AG04449 (cell line): Measurements from ENCODE around the gene NOXA1.
"Not testable (repeated sequence)": the region's sequence is repeated elsewhere in the genome, so short reads cannot be mapped to it uniquely, and the experiment has no call there.

Source experiments
- CTCF ChIA-PET: fragments of 350-600 bp; formaldehyde crosslinking; extraction: SDS; loops from one replicate; lab custom pipeline; 2021; ENCODE audit warnings: antibody characterized with exemption; lab: Yijun Ruan, JAX
- POLR2A ChIA-PET: fragments of 400-600, 350-600 bp; formaldehyde crosslinking; extraction: SDS; loops from one replicate; lab custom pipeline; 2020; ENCODE audit warnings: antibody characterized with exemption, inconsistent platforms; lab: Yijun Ruan, JAX
- DNase-seq: peaks from one replicate; pipeline ENCODE4 v3.0.0-alpha.2; 2010; ENCODE audit warnings: low read depth, low spot score
- H3K4me3 ChIP-seq: 2 replicates; pipeline ENCODE4 v1.5.1; 2011; ENCODE audit warnings: low read depth, mild to moderate bottlenecking, control low read depth, low read length
- TF ChIP-seq, protein P1 (sequence below): IDR thresholded peaks from one replicate; pipeline ENCODE4 v1.5.1; 2011; ENCODE audit warnings: mild to moderate bottlenecking, moderate library complexity, low read length, control low read depth, inconsistent platforms; ENCODE audit not compliant: insufficient read depth; ENCODE audit errors: missing control alignments

NOXA1 gene

GRCh38 chr9:137465720-137466388 lies 42.7 kb downstream of the NOXA1 start:
- TF ChIP-seq, protein P1, sequence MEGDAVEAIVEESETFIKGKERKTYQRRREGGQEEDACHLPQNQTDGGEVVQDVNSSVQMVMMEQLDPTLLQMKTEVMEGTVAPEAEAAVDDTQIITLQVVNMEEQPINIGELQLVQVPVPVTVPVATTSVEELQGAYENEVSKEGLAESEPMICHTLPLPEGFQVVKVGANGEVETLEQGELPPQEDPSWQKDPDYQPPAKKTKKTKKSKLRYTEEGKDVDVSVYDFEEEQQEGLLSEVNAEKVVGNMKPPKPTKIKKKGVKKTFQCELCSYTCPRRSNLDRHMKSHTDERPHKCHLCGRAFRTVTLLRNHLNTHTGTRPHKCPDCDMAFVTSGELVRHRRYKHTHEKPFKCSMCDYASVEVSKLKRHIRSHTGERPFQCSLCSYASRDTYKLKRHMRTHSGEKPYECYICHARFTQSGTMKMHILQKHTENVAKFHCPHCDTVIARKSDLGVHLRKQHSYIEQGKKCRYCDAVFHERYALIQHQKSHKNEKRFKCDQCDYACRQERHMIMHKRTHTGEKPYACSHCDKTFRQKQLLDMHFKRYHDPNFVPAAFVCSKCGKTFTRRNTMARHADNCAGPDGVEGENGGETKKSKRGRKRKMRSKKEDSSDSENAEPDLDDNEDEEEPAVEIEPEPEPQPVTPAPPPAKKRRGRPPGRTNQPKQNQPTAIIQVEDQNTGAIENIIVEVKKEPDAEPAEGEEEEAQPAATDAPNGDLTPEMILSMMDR = no peak
- POLR2A ChIA-PET = no interaction called here
- no peak for DNase-seq
- no peak overlapping the region for H3K4me3 ChIP-seq
- CTCF ChIA-PET = no interaction called here

GRCh38 chr9:137466389-137467085 lies 43.3 kb downstream of the NOXA1 start:
- H3K4me3 ChIP-seq, POLR2A ChIA-PET, DNase-seq, CTCF ChIA-PET: not testable (repeated sequence)

DNA sequence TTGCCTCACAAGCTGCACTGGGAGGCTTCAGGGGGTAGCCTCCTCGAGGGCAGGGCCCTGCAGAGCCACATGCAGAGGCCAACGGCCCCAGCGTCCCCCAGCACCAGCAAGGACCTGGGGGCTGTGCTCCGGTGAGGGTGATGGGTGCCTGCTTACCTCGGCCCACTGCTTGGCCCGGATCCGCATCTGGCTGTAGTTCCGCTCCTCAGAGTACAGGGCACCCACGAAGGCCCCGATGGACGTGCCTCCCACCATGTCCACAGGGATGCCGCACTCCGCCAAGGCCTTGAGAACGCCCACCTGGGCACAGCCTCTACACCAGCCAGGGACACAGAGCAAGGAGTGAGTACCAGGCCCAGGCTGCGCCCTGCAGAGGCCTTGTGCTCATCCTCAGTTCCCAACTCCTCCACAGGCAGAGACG lies 44.0 kb downstream of the NOXA1 start:
- TF ChIP-seq, protein P1 = no peak
- ChIA-PET POLR2A (no interaction called here), CTCF (no interaction called here)
- DNase-seq = no peak
- no peak overlapping the region for H3K4me3 ChIP-seq

- no peak for DNase-seq
- TF ChIP-seq, protein P1 = no peak
- ChIA-PET CTCF (no interaction called here), POLR2A (no interaction called here)
- no peak overlapping the region for H3K4me3 ChIP-seq
These were observed 44.7 kb downstream of the NOXA1 start for GRCh38 chr9:137467896-137468295.

GRCh38 chr9:137470785-137471184 lies 47.6 kb downstream of the NOXA1 start:
- TF ChIP-seq, protein P1 = no peak
- no peak for DNase-seq
- ChIA-PET CTCF (no interaction called here), POLR2A (interaction anchor here (0.8 kb wide), 1 partner anchor 8 kb away, joined by 3 read pairs; no protein-coding TSS in a partner anchor)
- no peak overlapping the region for H3K4me3 ChIP-seq

- TF ChIP-seq, protein P1 = no peak
- no peak overlapping the region for H3K4me3 ChIP-seq
- CTCF ChIA-PET = interaction anchor here (1.4 to 1.5 kb wide), 2 partner anchors 12 to 52 kb away, joined by 3 read pairs; partner anchors contain the start of genes EXD3 and NOXA1
- no peak for DNase-seq
- POLR2A ChIA-PET = no interaction called here
These were observed 51.1 kb downstream of the NOXA1 start for GRCh38 chr9:137474271-137474670.

- TF ChIP-seq, protein P1 = no peak
- no peak for DNase-seq
- no peak overlapping the region for H3K4me3 ChIP-seq
- CTCF ChIA-PET = interaction anchor here (1.4 kb wide), 1 partner anchor 53 kb away, joined by 3 read pairs; the partner anchor contains the start of genes EXD3 and NOXA1
- POLR2A ChIA-PET = no interaction called here
These were observed 52.5 kb downstream of the NOXA1 start for GRCh38 chr9:137475666-137476065.
